Breast epithelium (tissue), 3 donors: ENCODE data around the gene PER2.

ENCODE experiments used
- POLR2AphosphoS5 ChIP-seq, 3 donors: sonication (generic); formaldehyde crosslinking; IDR thresholded peaks; one replicate each; pipeline ENCODE4 v1.6.1; 2017; ENCODE audit warnings: antibody characterized with exemption in 3 of 3
- TF ChIP-seq, protein P1 (sequence below), 3 donors: fragments of 450-650 bp; IDR thresholded peaks; one replicate each; pipeline ENCODE4 v1.5.1; 2016 to 2017; ENCODE audit warnings: antibody characterized with exemption in 3 of 3, mild to moderate bottlenecking in 3 of 3, moderate library complexity in 3 of 3

DNA sequence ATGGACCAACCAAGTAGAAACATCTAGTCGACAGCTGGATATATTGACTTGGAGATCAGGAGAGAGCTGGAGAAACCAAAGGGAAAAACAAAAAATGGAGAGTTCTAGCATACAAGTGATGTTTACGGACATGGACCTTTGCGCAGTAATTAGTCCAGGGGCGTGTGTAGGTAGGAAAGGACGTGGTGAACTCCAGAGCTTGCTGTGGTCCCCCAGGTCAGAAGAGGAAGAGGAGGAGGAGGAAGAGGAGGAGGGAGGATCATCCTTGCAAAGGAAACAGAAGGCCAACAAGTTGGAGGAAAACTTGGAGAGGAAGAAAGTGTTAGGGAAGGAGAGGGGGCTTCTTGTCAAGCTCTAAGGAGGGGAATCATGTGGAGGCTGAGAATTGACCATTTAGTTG lies 49.4 kb upstream of the PER2 start:
- TF ChIP-seq, protein P1, sequence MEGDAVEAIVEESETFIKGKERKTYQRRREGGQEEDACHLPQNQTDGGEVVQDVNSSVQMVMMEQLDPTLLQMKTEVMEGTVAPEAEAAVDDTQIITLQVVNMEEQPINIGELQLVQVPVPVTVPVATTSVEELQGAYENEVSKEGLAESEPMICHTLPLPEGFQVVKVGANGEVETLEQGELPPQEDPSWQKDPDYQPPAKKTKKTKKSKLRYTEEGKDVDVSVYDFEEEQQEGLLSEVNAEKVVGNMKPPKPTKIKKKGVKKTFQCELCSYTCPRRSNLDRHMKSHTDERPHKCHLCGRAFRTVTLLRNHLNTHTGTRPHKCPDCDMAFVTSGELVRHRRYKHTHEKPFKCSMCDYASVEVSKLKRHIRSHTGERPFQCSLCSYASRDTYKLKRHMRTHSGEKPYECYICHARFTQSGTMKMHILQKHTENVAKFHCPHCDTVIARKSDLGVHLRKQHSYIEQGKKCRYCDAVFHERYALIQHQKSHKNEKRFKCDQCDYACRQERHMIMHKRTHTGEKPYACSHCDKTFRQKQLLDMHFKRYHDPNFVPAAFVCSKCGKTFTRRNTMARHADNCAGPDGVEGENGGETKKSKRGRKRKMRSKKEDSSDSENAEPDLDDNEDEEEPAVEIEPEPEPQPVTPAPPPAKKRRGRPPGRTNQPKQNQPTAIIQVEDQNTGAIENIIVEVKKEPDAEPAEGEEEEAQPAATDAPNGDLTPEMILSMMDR (IDR thresholded peaks at IDR 0.05): no peak
- no peak for TF ChIP-seq POLR2AphosphoS5 (IDR thresholded peaks at IDR 0.05)
